ENCODE measurements around the gene TBC1D12. TPM values are rescaled to one million over a fixed set of nuclear protein-coding genes. Genes with fewer than 3 reads are reported as not detected.

TBC1D12 gene
- 5.4 to 6.3 TPM (median 6.3 TPM) in 5 replicates for total RNA-seq (2022; extraction: Qiagen RNA extraction)

GRCh38 chr10:94402204-94402842, at the start of gene TBC1D12:
Gene TBC1D12, plus strand, starts transcription at chr10:94402541. Its CDS starts 73 bp downstream, at chr10:94402614.

GRCh38 chr10:94362360-94363250, 39.7 kb upstream of the TBC1D12 start, which contains the start of gene NOC3L:
Gene NOC3L, minus strand, starts transcription at chr10:94362939. Its CDS starts 101 bp downstream, at chr10:94362838.

GRCh38 chr10:94545391-94546048, 143.2 kb downstream of the TBC1D12 start, which contains the start of gene HELLS:
Gene HELLS, plus strand, starts transcription at chr10:94545788. Its CDS starts 134 bp downstream, at chr10:94545922.

Other genes with a start within 250 kb of the TBC1D12 start
- 19.1 to 25.8 TPM (median 22.0 TPM) in 5 replicates for gene NOC3L, start 39.6 kb upstream of the TBC1D12 start, total RNA-seq (2022; extraction: Qiagen RNA extraction)
- gene HELLS, start 143.2 kb downstream of the TBC1D12 start, total RNA-seq (2022; extraction: Qiagen RNA extraction) = 24.4 to 28.3 TPM (median 27.3 TPM) in 5 replicates